Neutrophil (primary cell): ENCODE data around the gene PDLIM7.

ENCODE experiments used
- H3K27ac ChIP-seq: fragments of 200-600 bp; sonication (generic); 2 replicates; pipeline ENCODE4 v1.5.1; 2016; ENCODE audit warnings: mild to moderate bottlenecking, moderate library complexity
- H3K27me3 ChIP-seq: fragments of 200-600 bp; sonication (generic); 2 replicates; pipeline ENCODE4 v1.6.0; 2016; ENCODE audit warnings: mild to moderate bottlenecking
- H3K36me3 ChIP-seq: fragments of 200-600 bp; sonication (generic); 2 replicates; pipeline ENCODE4 v1.5.1; 2017
- H3K4me1 ChIP-seq, 2 experiments: fragments of 200-600 bp in 1 of 2; sonication (generic) in 1 of 2; 1 replicate in 1 of 2; 2 replicates in 1 of 2; pipeline versions ENCODE4 v1.5.1 to v1.6.1; 2013 to 2016; ENCODE audit warnings: low read depth in 1 of 2, low read length in 1 of 2, mild to moderate bottlenecking in 1 of 2, moderate library complexity in 1 of 2; ENCODE audit not compliant: control insufficient read depth in 1 of 2, insufficient read depth in 1 of 2
- H3K4me3 ChIP-seq, 2 experiments: fragments of 200-600 bp in 1 of 2; sonication (generic) in 1 of 2; 1 replicate in 1 of 2; 2 replicates in 1 of 2; pipeline ENCODE4 v1.5.1; 2013 to 2016; ENCODE audit warnings: low read depth in 1 of 2, low read length in 1 of 2, mild to moderate bottlenecking in 1 of 2, moderate library complexity in 1 of 2
- H3K9me3 ChIP-seq: fragments of 200-600 bp; sonication (generic); 2 replicates; pipeline ENCODE4 v1.5.1; 2016
- TF ChIP-seq, protein P1 (sequence below): fragments of 200-600 bp; sonication (generic); IDR thresholded peaks from 2 replicates; pipeline ENCODE4 v1.5.1; 2016; ENCODE audit warnings: antibody characterized with exemption

Gene PDLIM7

DNA sequence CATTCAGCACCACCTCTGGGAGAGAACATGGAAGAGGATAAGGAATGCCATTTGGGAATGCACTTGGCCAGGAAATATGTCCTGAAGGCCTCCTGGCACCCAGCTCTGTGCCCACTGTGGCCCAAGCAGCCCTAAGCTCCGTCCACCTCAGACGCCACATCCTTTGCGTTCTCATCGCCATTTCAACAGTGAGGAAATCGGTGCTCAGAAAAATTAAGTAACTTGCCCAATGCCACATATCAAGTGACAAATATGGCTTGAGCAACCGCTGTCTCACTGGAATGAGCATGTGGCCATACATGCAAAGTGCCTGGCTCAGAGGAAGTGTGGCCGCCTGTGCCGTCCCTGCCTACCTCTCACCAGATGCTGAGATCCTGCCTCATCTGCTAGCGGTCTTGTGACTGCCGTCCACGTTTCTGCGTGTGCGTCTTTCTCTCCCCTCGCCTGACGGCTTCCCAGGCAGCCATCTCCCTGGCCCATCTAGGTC, 13.2 kb upstream of the PDLIM7 start:
- H3K36me3 ChIP-seq = peaks cover 56% of the 10 kb centered on the region
- peaks cover 50 to 65% of the 10 kb centered on the region in 2 experiments for H3K4me1 ChIP-seq
- H3K9me3 ChIP-seq = no peaks in the 10 kb centered on the region
- H3K27ac ChIP-seq = peak overlapping the region; percentile 99
- no peaks in the 10 kb centered on the region for H3K27me3 ChIP-seq
- peak overlapping the region; percentile 88 to 100 for H3K4me3 ChIP-seq
- TF ChIP-seq, protein P1, sequence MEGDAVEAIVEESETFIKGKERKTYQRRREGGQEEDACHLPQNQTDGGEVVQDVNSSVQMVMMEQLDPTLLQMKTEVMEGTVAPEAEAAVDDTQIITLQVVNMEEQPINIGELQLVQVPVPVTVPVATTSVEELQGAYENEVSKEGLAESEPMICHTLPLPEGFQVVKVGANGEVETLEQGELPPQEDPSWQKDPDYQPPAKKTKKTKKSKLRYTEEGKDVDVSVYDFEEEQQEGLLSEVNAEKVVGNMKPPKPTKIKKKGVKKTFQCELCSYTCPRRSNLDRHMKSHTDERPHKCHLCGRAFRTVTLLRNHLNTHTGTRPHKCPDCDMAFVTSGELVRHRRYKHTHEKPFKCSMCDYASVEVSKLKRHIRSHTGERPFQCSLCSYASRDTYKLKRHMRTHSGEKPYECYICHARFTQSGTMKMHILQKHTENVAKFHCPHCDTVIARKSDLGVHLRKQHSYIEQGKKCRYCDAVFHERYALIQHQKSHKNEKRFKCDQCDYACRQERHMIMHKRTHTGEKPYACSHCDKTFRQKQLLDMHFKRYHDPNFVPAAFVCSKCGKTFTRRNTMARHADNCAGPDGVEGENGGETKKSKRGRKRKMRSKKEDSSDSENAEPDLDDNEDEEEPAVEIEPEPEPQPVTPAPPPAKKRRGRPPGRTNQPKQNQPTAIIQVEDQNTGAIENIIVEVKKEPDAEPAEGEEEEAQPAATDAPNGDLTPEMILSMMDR = peak; percentile 54

GRCh38 chr5:177509991-177510566, 12.7 kb upstream of the PDLIM7 start:
- Histone ChIP-seq H3K27me3 (no peaks in the 10 kb centered on the region), H3K27ac (peak overlapping the region; percentile 99), H3K36me3 (peaks cover 61% of the 10 kb centered on the region), H3K4me1 (peaks cover 54 to 65% of the 10 kb centered on the region in 2 experiments), H3K4me3 (peak overlapping the region; percentile 88 to 100), H3K9me3 (no peaks in the 10 kb centered on the region)
- TF ChIP-seq, protein P1 = no peak

GRCh38 chr5:177509381-177509951, 12.1 kb upstream of the PDLIM7 start, which contains the start of gene DOK3:
TSS of gene DOK3 (minus strand) at chr5:177509826. CDS start at chr5:177509540, 286 bp downstream.
- H3K36me3 ChIP-seq = peaks cover 61% of the 10 kb centered on the region
- no peaks in the 10 kb centered on the region for H3K9me3 ChIP-seq
- TF ChIP-seq, protein P1 = peak; percentile 50
- peak within 1 kb of the TSS; percentile 88 to 100 for H3K4me3 ChIP-seq
- H3K27ac ChIP-seq = peak within 1 kb of the TSS; percentile 99
- H3K4me1 ChIP-seq = peaks cover 56 to 67% of the 10 kb centered on the region in 2 experiments
- no peaks in the 10 kb centered on the region for H3K27me3 ChIP-seq

- peak overlapping the region; percentile 88 to 100 for H3K4me3 ChIP-seq
- peaks cover 64% of the 10 kb centered on the region for H3K36me3 ChIP-seq
- H3K27ac ChIP-seq = peak overlapping the region; percentile 99
- H3K4me1 ChIP-seq = peaks cover 56 to 67% of the 10 kb centered on the region in 2 experiments
- H3K27me3 ChIP-seq = no peaks in the 10 kb centered on the region
- no peaks in the 10 kb centered on the region for H3K9me3 ChIP-seq
- TF ChIP-seq, protein P1 = no peak
Observed at GRCh38 chr5:177508837-177509236, 11.4 kb upstream of the PDLIM7 start.

DNA sequence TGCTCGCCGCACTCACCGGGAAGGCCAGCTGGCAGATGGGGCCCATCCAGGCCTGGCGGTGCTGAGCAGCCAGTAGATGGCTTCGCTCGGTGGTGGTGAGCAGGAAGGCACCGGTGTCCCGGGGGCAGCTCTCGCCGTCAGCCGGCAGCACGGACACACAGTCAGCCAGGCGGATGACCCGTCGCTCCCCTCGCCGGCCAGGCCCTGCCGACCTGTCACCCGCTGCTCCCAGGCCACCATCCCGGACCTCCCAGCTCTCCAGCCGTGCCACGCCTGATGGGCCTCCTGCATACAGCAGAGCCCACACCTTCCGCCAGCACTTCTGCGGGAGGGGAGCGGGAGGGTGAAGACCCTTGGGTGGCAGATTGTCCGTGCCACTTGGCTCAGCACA, 10.8 kb upstream of the PDLIM7 start:
- peak overlapping the region; percentile 88 to 100 for H3K4me3 ChIP-seq
- no peaks in the 10 kb centered on the region for H3K9me3 ChIP-seq
- H3K36me3 ChIP-seq = peaks cover 65% of the 10 kb centered on the region
- peak overlapping the region; percentile 99 for H3K27ac ChIP-seq
- H3K4me1 ChIP-seq = peaks cover 56 to 67% of the 10 kb centered on the region in 2 experiments
- H3K27me3 ChIP-seq = no peaks in the 10 kb centered on the region
- TF ChIP-seq, protein P1 = peak; percentile 42
